ENCODE results near the gene DDX1. TPM values are rescaled to one million over a fixed set of nuclear protein-coding genes. Genes with fewer than 3 reads are reported as not detected.

Gene DDX1
- total and polyA plus RNA-seq, 9 of the 15 experiments (the other 6 are each of a cell fraction or from before 2014, with no cell fraction given), result 116 to 277 (median 232) TPM

DNA sequence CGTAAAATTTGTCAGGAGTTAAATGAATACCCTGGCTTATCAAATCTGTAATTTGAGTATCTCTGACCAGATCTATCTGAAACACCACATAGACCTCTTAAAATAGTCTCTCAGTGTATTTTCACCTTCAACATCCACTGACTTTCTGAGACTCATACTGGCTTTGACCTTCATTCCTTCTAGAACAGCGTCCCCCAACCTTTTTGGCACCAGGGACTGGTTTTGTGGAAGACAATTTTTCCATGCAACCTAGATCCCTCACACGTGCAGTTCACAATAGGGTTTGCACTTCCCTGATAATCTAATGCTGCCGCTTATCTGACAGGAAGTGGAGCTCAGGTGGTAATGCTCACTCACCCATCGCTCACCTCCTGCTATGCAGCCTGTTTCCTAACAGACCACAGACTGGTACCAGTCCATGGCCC is 33.8 kb upstream of the DDX1 start (continued):
- TF ChIP-seq, protein P1, sequence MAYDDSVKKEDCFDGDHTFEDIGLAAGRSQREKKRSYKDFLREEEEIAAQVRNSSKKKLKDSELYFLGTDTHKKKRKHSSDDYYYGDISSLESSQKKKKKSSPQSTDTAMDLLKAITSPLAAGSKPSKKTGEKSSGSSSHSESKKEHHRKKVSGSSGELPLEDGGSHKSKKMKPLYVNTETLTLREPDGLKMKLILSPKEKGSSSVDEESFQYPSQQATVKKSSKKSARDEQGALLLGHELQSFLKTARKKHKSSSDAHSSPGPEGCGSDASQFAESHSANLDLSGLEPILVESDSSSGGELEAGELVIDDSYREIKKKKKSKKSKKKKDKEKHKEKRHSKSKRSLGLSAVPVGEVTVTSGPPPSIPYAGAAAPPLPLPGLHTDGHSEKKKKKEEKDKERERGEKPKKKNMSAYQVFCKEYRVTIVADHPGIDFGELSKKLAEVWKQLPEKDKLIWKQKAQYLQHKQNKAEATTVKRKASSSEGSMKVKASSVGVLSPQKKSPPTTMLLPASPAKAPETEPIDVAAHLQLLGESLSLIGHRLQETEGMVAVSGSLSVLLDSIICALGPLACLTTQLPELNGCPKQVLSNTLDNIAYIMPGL (CRISPR knock-in tag; IDR thresholded peaks at IDR 0.05), result no peak
- TF ChIP-seq MEIS2 (IDR thresholded peaks at IDR 0.05; ENCODE audit: partially characterized antibody), result peak; percentile 48
- no peak for TF ChIP-seq ZNF780A (CRISPR knock-in tag; IDR thresholded peaks at IDR 0.05)
- TF ChIP-seq, protein P2, sequence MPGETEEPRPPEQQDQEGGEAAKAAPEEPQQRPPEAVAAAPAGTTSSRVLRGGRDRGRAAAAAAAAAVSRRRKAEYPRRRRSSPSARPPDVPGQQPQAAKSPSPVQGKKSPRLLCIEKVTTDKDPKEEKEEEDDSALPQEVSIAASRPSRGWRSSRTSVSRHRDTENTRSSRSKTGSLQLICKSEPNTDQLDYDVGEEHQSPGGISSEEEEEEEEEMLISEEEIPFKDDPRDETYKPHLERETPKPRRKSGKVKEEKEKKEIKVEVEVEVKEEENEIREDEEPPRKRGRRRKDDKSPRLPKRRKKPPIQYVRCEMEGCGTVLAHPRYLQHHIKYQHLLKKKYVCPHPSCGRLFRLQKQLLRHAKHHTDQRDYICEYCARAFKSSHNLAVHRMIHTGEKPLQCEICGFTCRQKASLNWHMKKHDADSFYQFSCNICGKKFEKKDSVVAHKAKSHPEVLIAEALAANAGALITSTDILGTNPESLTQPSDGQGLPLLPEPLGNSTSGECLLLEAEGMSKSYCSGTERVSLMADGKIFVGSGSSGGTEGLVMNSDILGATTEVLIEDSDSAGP (CRISPR knock-in tag; IDR thresholded peaks at IDR 0.05), result no peak
- no peak for TF ChIP-seq ATF1 (CRISPR knock-in tag; IDR thresholded peaks at IDR 0.05)
- TF ChIP-seq ATF1 (tag; IDR thresholded peaks at IDR 0.05), result no peak
- TF ChIP-seq BRD4 (IDR thresholded peaks at IDR 0.05), result no peak
- TF ChIP-seq PRMT5 (CRISPR knock-in tag; IDR thresholded peaks at IDR 0.05), result no peak
- TF ChIP-seq RB1 (IDR thresholded peaks at IDR 0.05; ENCODE audit: low read depth), result no peak
- 0 out of 2 replicates have a peak, but pooled peaks have one; percentile 51 for TF ChIP-seq NBN (IDR thresholded peaks at IDR 0.05; ENCODE audit: low read depth)
- no peak for TF ChIP-seq PHB (CRISPR knock-in tag; IDR thresholded peaks at IDR 0.05)
- TF ChIP-seq, protein P3, sequence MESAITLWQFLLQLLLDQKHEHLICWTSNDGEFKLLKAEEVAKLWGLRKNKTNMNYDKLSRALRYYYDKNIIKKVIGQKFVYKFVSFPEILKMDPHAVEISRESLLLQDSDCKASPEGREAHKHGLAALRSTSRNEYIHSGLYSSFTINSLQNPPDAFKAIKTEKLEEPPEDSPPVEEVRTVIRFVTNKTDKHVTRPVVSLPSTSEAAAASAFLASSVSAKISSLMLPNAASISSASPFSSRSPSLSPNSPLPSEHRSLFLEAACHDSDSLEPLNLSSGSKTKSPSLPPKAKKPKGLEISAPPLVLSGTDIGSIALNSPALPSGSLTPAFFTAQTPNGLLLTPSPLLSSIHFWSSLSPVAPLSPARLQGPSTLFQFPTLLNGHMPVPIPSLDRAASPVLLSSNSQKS (CRISPR knock-in tag; IDR thresholded peaks at IDR 0.05), result no peak
- TF ChIP-seq, protein P4, sequence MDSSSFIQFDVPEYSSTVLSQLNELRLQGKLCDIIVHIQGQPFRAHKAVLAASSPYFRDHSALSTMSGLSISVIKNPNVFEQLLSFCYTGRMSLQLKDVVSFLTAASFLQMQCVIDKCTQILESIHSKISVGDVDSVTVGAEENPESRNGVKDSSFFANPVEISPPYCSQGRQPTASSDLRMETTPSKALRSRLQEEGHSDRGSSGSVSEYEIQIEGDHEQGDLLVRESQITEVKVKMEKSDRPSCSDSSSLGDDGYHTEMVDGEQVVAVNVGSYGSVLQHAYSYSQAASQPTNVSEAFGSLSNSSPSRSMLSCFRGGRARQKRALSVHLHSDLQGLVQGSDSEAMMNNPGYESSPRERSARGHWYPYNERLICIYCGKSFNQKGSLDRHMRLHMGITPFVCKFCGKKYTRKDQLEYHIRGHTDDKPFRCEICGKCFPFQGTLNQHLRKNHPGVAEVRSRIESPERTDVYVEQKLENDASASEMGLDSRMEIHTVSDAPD (CRISPR knock-in tag; IDR thresholded peaks at IDR 0.05), result no peak
- TF ChIP-seq, protein P5, sequence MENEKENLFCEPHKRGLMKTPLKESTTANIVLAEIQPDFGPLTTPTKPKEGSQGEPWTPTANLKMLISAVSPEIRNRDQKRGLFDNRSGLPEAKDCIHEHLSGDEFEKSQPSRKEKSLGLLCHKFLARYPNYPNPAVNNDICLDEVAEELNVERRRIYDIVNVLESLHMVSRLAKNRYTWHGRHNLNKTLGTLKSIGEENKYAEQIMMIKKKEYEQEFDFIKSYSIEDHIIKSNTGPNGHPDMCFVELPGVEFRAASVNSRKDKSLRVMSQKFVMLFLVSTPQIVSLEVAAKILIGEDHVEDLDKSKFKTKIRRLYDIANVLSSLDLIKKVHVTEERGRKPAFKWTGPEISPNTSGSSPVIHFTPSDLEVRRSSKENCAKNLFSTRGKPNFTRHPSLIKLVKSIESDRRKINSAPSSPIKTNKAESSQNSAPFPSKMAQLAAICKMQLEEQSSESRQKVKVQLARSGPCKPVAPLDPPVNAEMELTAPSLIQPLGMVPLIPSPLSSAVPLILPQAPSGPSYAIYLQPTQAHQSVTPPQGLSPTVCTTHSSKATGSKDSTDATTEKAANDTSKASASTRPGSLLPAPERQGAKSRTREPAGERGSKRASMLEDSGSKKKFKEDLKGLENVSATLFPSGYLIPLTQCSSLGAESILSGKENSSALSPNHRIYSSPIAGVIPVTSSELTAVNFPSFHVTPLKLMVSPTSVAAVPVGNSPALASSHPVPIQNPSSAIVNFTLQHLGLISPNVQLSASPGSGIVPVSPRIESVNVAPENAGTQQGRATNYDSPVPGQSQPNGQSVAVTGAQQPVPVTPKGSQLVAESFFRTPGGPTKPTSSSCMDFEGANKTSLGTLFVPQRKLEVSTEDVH (IDR thresholded peaks at IDR 0.05; ENCODE audit: low read depth, partially characterized antibody), result no peak
- TF ChIP-seq, protein P6, sequence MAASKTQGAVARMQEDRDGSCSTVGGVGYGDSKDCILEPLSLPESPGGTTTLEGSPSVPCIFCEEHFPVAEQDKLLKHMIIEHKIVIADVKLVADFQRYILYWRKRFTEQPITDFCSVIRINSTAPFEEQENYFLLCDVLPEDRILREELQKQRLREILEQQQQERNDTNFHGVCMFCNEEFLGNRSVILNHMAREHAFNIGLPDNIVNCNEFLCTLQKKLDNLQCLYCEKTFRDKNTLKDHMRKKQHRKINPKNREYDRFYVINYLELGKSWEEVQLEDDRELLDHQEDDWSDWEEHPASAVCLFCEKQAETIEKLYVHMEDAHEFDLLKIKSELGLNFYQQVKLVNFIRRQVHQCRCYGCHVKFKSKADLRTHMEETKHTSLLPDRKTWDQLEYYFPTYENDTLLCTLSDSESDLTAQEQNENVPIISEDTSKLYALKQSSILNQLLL (CRISPR knock-in tag; IDR thresholded peaks at IDR 0.05; ENCODE audit: borderline replicate concordance), result no peak
- TF ChIP-seq ZNF644 (tag; IDR thresholded peaks at IDR 0.05; ENCODE audit: low read depth), result peak; percentile 81
- TF ChIP-seq ZNF583 (CRISPR knock-in tag; IDR thresholded peaks at IDR 0.05), result no peak; the same call in 1 of the 2 replicates
- TF ChIP-seq, protein P7, sequence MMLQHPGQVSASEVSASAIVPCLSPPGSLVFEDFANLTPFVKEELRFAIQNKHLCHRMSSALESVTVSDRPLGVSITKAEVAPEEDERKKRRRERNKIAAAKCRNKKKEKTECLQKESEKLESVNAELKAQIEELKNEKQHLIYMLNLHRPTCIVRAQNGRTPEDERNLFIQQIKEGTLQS (IDR thresholded peaks at IDR 0.05), result no peak; the same call in 1 of the 2 replicates
- TF ChIP-seq, protein P7 (CRISPR knock-in tag; conservative IDR thresholded peaks at IDR 0.05), result no peak

Measured in K562 (cell line).